Activated CD4-positive, alpha-beta T cell treated with anti-CD3 and anti-CD28 coated beads, Interleukin-2, amount 10 ng/mL, durations not matched to agents 24 days and 14 days (primary cell): Measurements from ENCODE around the gene SLC35A4. TPM values are rescaled to one million over a fixed set of nuclear protein-coding genes. Genes with fewer than 3 reads are reported as not detected.
"Not testable (repeated sequence)": the region's sequence is repeated elsewhere in the genome, so short reads cannot be mapped to it uniquely, and the experiment has no call there.

ENCODE experiments used
- DNase-seq: peaks from one replicate; pipeline ENCODE4 v3.0.0; 2022
- H3K27ac Mint-ChIP-seq: one replicate; pipeline ENCODE4 v1.8.0; 2022; ENCODE audit warnings: mild to moderate bottlenecking, mixed read lengths
- H3K27me3 Mint-ChIP-seq: one replicate; pipeline ENCODE4 v1.8.0; 2022; ENCODE audit warnings: mixed read lengths
- H3K36me3 Mint-ChIP-seq: one replicate; pipeline ENCODE4 v1.8.0; 2022; ENCODE audit warnings: low read depth, mild to moderate bottlenecking, mixed read lengths
- H3K4me1 Mint-ChIP-seq: one replicate; pipeline ENCODE4 v1.8.0; 2021; ENCODE audit warnings: mixed read lengths
- H3K4me3 Mint-ChIP-seq: one replicate; pipeline ENCODE4 v1.8.0; 2022; ENCODE audit warnings: mild to moderate bottlenecking, moderate library complexity, mixed read lengths
- H3K9me3 Mint-ChIP-seq: one replicate; pipeline ENCODE4 v1.8.0; 2021; ENCODE audit warnings: mixed read lengths
- intact Hi-C: fragments of 100-400 bp; cut with micrococcal nuclease; formaldehyde crosslinking; loops from one replicate; pipeline ENCODE4 v1.15.1; 2023
- total RNA-seq: library from RNA; stranded (reverse); gene quantifications from 2 replicates; pipeline ENCODE4 v1.2.3, GENCODE V29; 2022

SLC35A4 gene
- total RNA-seq, 1 donor from 2014 or later: 105 TPM

DNA sequence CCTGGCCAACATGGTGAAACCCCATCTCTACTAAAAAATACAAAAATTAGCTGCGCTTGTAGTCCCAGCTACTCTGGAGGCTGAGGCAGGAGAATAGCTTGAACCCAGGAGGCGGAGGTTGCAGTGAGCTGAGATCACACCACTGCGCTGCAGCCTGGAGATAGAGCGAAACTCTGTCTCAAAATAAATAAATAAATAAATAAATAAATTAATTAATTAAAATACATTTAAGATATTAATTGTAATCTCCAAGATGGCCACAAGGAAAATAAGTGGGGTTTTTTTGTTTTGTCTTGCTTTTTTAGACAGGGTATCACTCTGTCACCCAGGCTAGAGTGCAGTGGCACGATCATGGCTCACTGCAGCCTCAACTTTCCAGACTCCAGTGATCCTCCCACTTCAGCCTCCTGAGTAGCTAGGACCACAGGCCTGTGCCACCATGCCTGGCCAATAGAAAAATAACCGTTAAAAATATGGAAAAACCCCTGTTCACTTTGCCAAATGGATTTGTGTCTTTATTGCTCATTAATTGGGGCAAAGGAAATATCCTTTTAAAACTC, 14.6 kb downstream of the SLC35A4 start:
- H3K36me3 Mint-ChIP-seq, DNase-seq, H3K4me3 Mint-ChIP-seq, intact Hi-C loops, H3K9me3 Mint-ChIP-seq, H3K4me1 Mint-ChIP-seq, H3K27ac Mint-ChIP-seq: not testable (repeated sequence)
- peaks cover 29% of the 10 kb centered on the region for H3K27me3 Mint-ChIP-seq

- H3K36me3 Mint-ChIP-seq: no peaks in the 10 kb centered on the region
- no peak for DNase-seq
- no peak overlapping the region for H3K4me3 Mint-ChIP-seq
- intact Hi-C loops: no loop called here
- no peak overlapping the region for H3K27ac Mint-ChIP-seq
- H3K4me1 Mint-ChIP-seq: no peaks in the 10 kb centered on the region
- H3K9me3 Mint-ChIP-seq: peaks cover 2% of the 10 kb centered on the region
- peaks cover 19% of the 10 kb centered on the region for H3K27me3 Mint-ChIP-seq
Observed at GRCh38 chr5:140587495-140587894, 22.9 kb downstream of the SLC35A4 start.

- no peak overlapping the region for H3K27ac Mint-ChIP-seq
- peaks cover 2% of the 10 kb centered on the region for H3K9me3 Mint-ChIP-seq
- H3K4me1 Mint-ChIP-seq: no peaks in the 10 kb centered on the region
- intact Hi-C loops: no loop called here
- H3K36me3 Mint-ChIP-seq: no peaks in the 10 kb centered on the region
- H3K4me3 Mint-ChIP-seq: no peak overlapping the region
- DNase-seq: no peak
- peaks cover 12% of the 10 kb centered on the region for H3K27me3 Mint-ChIP-seq
Observed at GRCh38 chr5:140588311-140589070, 23.9 kb downstream of the SLC35A4 start.

DNA sequence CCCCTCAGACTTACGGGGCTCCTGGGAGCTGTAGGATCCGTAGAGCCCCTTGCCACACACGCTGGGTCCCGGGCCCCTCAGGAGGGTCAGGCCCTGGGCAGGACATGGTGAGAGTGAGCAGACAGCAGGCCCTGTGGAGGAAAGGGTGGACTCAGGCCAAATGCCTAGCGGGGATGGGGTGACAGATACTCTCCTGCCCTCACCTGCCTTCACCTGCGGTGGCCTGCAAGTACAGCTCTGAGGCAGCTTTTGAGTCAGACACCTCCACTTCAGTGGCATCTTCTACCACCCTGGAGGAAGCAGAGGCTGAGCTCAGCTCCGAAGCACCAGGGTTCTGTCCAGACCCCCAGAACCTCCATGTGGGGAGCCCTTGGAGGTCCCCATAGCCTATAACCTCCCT, 26.2 kb downstream of the SLC35A4 start:
- DNase-seq: no peak
- no peak overlapping the region for H3K27ac Mint-ChIP-seq
- H3K36me3 Mint-ChIP-seq: no peaks in the 10 kb centered on the region
- H3K4me1 Mint-ChIP-seq: no peaks in the 10 kb centered on the region
- intact Hi-C loops: no loop called here
- peaks cover 12% of the 10 kb centered on the region for H3K27me3 Mint-ChIP-seq
- H3K9me3 Mint-ChIP-seq: no peaks in the 10 kb centered on the region
- no peak overlapping the region for H3K4me3 Mint-ChIP-seq

- intact Hi-C loops: no loop called here
- Mint-ChIP-seq H3K4me1 (no peaks in the 10 kb centered on the region), H3K27me3 (peaks cover 10% of the 10 kb centered on the region), H3K36me3 (no peaks in the 10 kb centered on the region), H3K27ac (no peak overlapping the region), H3K9me3 (no peaks in the 10 kb centered on the region), H3K4me3 (no peak overlapping the region)
- DNase-seq: no peak
Observed at GRCh38 chr5:140591747-140592372, 27.2 kb downstream of the SLC35A4 start.

DNA sequence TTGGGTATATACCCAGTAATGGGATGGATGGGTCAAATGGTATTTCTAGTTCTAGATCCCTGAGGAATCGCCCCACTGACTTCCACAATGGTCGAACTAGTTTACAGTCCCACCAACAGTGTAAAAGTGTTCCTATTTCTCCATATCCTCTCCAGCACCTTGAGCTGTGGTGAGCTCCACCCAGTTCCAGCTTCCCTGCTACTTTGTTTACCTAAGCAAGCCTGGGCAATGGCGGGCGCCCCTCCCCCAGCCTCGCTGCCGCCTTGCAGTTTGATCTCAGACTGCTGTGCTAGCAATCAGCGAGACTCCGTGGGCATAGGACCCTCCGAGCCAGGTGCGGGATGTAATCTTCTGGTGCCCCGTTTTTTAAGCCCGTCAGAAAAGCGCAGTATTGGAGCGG, 28.4 kb downstream of the SLC35A4 start:
- H3K9me3 Mint-ChIP-seq, H3K4me1 Mint-ChIP-seq, intact Hi-C loops, H3K27ac Mint-ChIP-seq, H3K36me3 Mint-ChIP-seq, H3K4me3 Mint-ChIP-seq, DNase-seq: not testable (repeated sequence)
- H3K27me3 Mint-ChIP-seq: peaks cover 12% of the 10 kb centered on the region

GRCh38 chr5:140594169-140594568, 29.5 kb downstream of the SLC35A4 start:
- Mint-ChIP-seq H3K27ac (no peak overlapping the region), H3K4me1 (no peaks in the 10 kb centered on the region), H3K4me3 (no peak overlapping the region), H3K9me3 (no peaks in the 10 kb centered on the region), H3K36me3 (no peaks in the 10 kb centered on the region), H3K27me3 (peaks cover 8% of the 10 kb centered on the region)
- no peak for DNase-seq
- intact Hi-C loops: no loop called here

DNA sequence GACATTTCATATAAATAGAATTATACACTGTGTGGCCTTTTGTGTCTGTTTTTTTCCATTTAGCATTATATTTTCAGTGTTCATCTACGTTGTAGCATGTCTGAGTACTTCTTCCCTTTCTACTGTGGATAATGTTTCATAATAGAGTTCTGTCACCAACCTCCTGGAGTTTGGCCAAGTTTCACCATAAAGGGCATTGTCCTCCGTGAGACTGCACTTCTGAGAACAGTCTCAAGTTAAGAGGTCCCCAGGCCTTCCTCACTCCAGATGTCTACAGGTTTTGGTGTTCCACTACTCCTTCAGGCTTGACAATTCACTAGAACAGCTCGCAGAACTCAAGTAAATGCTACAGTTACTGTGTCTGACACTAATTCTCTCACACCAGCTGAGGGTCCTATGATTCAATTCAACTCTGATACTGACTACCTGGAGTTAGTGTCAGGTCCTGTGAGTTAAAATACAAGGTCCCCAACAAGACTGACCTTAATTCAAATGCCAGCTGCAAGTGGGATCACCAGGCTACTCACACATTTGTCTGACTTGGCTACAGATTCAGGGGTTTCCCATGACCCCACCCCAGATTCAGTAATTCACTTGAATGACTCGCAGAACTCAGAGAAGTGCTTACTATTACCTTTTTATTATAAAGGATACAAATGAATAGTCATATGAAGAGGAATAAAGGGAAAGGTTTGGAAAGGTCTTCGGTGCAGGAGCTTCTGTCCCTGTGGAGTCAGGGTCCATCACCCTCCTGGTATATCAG, 31.1 kb downstream of the SLC35A4 start:
- Mint-ChIP-seq H3K4me3 (no peak overlapping the region), H3K9me3 (no peaks in the 10 kb centered on the region), H3K27me3 (peaks cover 12% of the 10 kb centered on the region), H3K36me3 (no peaks in the 10 kb centered on the region), H3K4me1 (no peaks in the 10 kb centered on the region), H3K27ac (no peak overlapping the region)
- intact Hi-C loops: no loop called here
- DNase-seq: no peak

DNA sequence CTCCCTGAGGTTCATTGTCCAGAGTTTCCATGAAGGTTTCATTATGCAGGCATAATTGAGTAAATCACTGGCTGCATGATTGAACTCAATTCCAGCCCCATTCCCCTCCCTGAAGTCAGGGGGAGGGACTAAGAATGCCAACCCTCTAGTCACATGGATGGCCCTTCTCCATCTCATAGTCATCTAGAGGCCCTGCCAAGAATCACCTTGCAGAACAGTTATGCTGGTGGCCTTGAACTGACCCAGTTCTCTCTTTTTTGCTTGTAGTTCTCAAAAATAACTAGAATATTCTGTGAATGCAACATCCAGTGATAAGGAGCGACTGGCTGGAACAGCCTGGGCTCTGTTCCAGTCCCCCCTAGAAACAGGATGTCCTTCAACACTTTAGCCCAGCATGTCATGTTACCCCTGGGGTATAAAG, 31.7 kb downstream of the SLC35A4 start:
- no peak for DNase-seq
- intact Hi-C loops: no loop called here
- H3K4me1 Mint-ChIP-seq: no peaks in the 10 kb centered on the region
- H3K27me3 Mint-ChIP-seq: peaks cover 12% of the 10 kb centered on the region
- no peaks in the 10 kb centered on the region for H3K36me3 Mint-ChIP-seq
- H3K4me3 Mint-ChIP-seq: no peak overlapping the region
- no peak overlapping the region for H3K27ac Mint-ChIP-seq
- no peaks in the 10 kb centered on the region for H3K9me3 Mint-ChIP-seq

DNA sequence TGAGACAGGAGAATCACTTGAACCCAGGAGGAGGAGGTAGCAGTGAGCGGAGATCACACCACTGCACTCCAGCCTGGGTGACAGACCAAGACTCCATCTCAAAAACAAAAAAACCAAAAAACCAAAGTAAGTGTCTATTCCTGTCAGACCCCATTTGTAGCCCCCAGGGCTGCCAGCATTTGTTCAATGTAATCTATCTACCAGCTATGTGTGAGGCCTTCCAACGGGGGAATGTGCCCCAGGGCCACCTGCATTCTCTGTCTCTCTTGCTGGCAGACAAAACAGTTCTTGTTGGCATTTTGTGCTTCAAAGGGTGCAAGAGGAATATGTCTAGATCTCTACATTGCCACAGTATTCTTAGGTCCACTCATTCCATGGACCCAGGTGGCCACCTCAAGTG, 34.2 kb downstream of the SLC35A4 start:
- H3K27ac Mint-ChIP-seq: no peak overlapping the region
- peaks cover 13% of the 10 kb centered on the region for H3K27me3 Mint-ChIP-seq
- no peaks in the 10 kb centered on the region for H3K9me3 Mint-ChIP-seq
- H3K4me3 Mint-ChIP-seq: no peak overlapping the region
- DNase-seq: no peak
- intact Hi-C loops: no loop called here
- H3K4me1 Mint-ChIP-seq: no peaks in the 10 kb centered on the region
- no peaks in the 10 kb centered on the region for H3K36me3 Mint-ChIP-seq

GRCh38 chr5:140600096-140600495, 35.5 kb downstream of the SLC35A4 start:
- Mint-ChIP-seq H3K36me3 (no peaks in the 10 kb centered on the region), H3K27me3 (peaks cover 16% of the 10 kb centered on the region), H3K4me3 (no peak overlapping the region), H3K4me1 (no peaks in the 10 kb centered on the region), H3K27ac (no peak overlapping the region), H3K9me3 (no peaks in the 10 kb centered on the region)
- intact Hi-C loops: no loop called here
- no peak for DNase-seq

DNA sequence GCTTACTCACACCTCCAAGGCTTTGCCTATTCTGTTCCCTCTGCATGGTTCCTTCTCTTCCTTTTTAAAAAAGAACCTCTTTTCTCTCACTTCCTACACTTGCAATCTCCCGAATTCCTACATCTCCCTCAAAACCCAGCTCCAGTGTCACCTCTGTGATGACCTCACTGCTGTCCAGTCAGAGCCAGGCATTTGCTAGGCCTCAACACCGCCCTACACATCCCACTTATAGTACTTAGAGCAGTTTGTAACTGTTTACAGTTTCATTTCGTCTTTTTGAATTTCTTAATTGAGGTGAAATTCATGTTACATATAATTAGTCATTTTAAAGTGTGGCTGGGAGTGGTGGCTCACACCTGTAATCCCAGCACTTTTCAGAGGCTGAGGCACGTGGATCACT, 37.5 kb downstream of the SLC35A4 start:
- Mint-ChIP-seq H3K4me3 (no peak overlapping the region), H3K9me3 (no peaks in the 10 kb centered on the region), H3K4me1 (no peaks in the 10 kb centered on the region), H3K27ac (no peak overlapping the region), H3K27me3 (peaks cover 14% of the 10 kb centered on the region), H3K36me3 (no peaks in the 10 kb centered on the region)
- DNase-seq: no peak
- intact Hi-C loops: no loop called here

DNA sequence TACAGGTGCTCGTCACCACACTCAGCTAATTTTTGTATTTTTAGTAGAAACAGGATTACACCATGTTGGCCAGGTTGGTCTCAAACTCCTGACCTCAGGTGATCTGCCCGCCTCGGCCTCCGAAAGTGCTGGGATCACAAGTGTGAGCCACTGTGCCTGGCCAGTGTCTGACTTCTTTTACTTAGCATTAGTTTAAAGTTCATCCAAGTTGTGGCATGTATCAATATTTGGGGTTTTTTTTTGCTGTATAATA, 38.7 kb downstream of the SLC35A4 start:
- not testable (repeated sequence) for H3K27ac Mint-ChIP-seq

DNA sequence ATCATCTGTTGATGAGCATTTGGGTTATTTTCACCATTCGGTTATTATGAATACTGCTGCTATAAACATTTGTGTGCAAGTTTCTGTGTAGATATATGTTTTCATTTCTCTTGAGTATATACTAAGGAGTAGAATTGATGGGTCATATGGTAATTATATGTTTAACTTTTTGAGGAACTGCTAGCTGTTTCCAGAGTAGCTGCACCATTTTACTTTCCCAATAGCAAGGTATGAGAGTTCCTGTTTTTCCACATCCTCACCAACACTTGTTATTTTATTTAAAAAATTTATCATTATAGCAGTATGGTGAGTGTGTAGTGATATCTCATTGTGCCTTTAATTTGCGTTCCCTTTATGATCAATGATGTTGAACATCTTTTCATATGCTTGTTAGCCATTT, 39.1 kb downstream of the SLC35A4 start:
- intact Hi-C loops: no loop called here

More for the DNA sequence above, 38.7 kb downstream of the SLC35A4 start:
- H3K4me1 Mint-ChIP-seq, DNase-seq, H3K9me3 Mint-ChIP-seq, intact Hi-C loops, H3K4me3 Mint-ChIP-seq, H3K36me3 Mint-ChIP-seq: not testable (repeated sequence)
- peaks cover 11% of the 10 kb centered on the region for H3K27me3 Mint-ChIP-seq

More for the DNA sequence above, 39.1 kb downstream of the SLC35A4 start:
- Mint-ChIP-seq H3K27ac (no peak overlapping the region), H3K4me3 (no peak overlapping the region), H3K9me3 (no peaks in the 10 kb centered on the region), H3K4me1 (no peaks in the 10 kb centered on the region), H3K27me3 (peaks cover 11% of the 10 kb centered on the region), H3K36me3 (no peaks in the 10 kb centered on the region)
- no peak for DNase-seq
